Measurements from ENCODE around the gene FSCN2. TPM values are rescaled to one million over a fixed set of nuclear protein-coding genes. Genes with fewer than 3 reads are reported as not detected.
A peak's percentile ranks its signal among the peaks of the same experiment; 100 is the strongest.

The FSCN2 gene, protein sequence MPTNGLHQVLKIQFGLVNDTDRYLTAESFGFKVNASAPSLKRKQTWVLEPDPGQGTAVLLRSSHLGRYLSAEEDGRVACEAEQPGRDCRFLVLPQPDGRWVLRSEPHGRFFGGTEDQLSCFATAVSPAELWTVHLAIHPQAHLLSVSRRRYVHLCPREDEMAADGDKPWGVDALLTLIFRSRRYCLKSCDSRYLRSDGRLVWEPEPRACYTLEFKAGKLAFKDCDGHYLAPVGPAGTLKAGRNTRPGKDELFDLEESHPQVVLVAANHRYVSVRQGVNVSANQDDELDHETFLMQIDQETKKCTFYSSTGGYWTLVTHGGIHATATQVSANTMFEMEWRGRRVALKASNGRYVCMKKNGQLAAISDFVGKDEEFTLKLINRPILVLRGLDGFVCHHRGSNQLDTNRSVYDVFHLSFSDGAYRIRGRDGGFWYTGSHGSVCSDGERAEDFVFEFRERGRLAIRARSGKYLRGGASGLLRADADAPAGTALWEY
- 0.74 TPM for total RNA-seq
- polyA plus RNA-seq, result under 1 TPM in 1 of 4 donors, not detected in 3; 0.17 TPM

DNA sequence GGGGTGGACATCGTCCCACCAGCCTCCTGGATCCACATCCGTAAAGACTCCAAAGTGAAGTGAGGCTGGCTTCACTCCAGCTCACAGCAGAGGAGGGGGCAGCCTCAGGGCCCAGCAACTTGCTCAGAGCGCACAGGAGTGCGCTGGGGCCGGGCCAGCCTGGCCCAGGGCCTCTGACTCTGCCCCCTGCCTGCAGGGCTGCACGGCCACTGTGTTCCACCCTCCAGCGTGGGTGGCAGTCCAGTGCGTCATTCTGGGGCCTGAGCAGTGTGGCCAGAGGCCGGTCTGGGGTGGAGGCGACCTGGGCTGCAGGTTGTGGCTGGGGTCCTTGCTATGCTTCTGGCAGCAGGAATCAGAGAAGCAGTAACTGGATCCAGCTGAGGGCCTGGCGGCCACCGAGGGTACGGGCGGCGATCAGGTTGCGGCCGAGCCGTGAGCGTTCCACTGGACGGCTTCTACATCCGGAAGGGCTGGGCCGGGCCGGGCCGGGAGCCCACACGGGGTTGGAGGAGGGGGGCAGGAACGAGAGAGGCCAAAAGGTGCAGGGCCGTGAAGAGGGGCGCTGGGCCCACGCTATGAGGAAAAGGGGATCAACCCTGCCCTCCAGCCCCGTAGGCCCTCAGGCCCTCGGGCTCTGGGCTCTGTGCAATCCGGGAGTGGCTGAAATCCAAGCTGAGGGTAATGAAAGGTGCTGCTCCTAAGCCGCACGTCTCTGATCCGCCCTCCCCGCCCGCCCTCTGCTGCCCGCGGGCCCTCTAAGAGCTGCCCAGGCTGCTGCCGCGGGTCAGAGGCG, at the start of gene FSCN2:
Gene FSCN2 (plus strand): TSS at position 787 of the 793 bp plus-strand sequence. CDS start 155 bp downstream, outside the sequence.
- Histone ChIP-seq H3K27ac (ENCODE audit: insufficient read depth, low read length, poor library complexity, severe bottlenecking) (no peak within 1 kb of the TSS), H3K9me3 (ENCODE audit: control insufficient read depth in 2 of 2, low read length in 2 of 2) (no peaks in the 10 kb centered on the region), H3K36me3 (ENCODE audit: control insufficient read depth, insufficient read depth, low read length) (no peaks in the 10 kb centered on the region), H3K4me3 (ENCODE audit: low read depth, low read length) (no peak within 1 kb of the TSS), H3K4me1 (ENCODE audit: control insufficient read depth, insufficient read depth, low read length, poor library complexity, severe bottlenecking) (no peaks in the 10 kb centered on the region), H3K27me3 (ENCODE audit: control insufficient read depth, insufficient read depth, low read length) (no peaks in the 10 kb centered on the region)
- H3K27me3 Mint-ChIP-seq, result peaks cover 11% of the 10 kb centered on the region
- ATAC-seq (ENCODE audit: low read depth in 2 of 2) (no peak), DNase-seq (no peak)
- H3K9me3 Mint-ChIP-seq, result no peaks in the 10 kb centered on the region
- no peak within 1 kb of the TSS for H3K27ac Mint-ChIP-seq
- H3K4me3 Mint-ChIP-seq, result no peak within 1 kb of the TSS
- H3K4me1 Mint-ChIP-seq, result no peaks in the 10 kb centered on the region
- H3K36me3 Mint-ChIP-seq, result no peaks in the 10 kb centered on the region

DNA sequence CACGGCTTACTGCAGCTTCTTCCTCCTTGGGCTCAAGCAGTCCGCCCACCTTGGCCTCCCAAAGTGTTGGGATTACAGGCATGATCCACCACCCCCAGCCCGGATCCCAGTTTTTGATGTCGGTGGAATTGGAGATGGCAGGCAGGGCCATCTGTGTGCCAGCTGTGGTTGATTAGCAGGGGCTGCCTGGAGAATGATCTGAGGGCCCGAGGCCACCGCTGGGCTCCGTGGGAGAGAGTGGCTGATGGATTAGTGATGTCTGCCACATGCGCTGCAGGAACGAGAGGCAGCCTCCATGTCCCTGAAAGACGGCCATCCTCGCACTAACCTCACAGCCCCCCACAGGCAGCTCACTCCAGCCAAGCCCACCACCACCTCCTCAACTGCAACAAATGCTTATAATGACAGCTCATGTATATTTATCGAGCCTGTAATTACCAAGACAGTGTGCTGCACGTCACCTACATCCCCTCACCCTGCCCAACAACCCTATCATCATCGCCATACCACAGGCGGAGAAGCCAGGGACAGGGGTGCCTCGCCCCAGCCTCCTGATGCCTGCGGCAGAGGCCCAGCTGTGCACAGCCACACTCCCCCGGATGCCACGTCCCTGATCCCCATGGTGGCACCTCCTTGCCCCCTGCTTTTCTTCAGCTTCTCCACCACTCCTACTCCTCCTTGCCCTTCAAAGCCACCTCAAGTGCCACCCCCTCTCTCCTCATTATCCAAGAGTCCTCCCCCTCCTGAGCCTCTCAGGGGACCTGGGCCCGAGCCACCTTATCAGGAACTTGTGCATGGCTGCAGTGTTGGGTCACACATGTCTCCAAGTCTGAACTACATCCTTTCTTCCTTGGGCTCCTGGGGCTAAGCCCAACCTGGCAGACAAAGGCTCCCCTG, 48.8 kb upstream of the FSCN2 start:
- H3K27me3 Mint-ChIP-seq, result peaks cover 27% of the 10 kb centered on the region
- no peaks in the 10 kb centered on the region for H3K36me3 Mint-ChIP-seq
- no peak for DNase-seq
- ATAC-seq (ENCODE audit: low read depth in 2 of 2), result no peak
- H3K9me3 ChIP-seq (ENCODE audit: control insufficient read depth in 2 of 2, low read length in 2 of 2), result no peaks in the 10 kb centered on the region
- peaks cover 4% of the 10 kb centered on the region for H3K27me3 ChIP-seq (ENCODE audit: control insufficient read depth, insufficient read depth, low read length)
- peaks cover 0 to 2% (median 0%) of the 10 kb centered on the region in 7 donors for H3K9me3 Mint-ChIP-seq
- peaks cover 21% of the 10 kb centered on the region for H3K4me1 ChIP-seq (ENCODE audit: control insufficient read depth, insufficient read depth, low read length, poor library complexity, severe bottlenecking)
- H3K36me3 ChIP-seq (ENCODE audit: control insufficient read depth, insufficient read depth, low read length), result no peaks in the 10 kb centered on the region
- H3K27ac Mint-ChIP-seq, result no peak overlapping the region
- H3K4me1 Mint-ChIP-seq, result peaks cover 0 to 18% (median 6%) of the 10 kb centered on the region in 4 donors
- H3K27ac ChIP-seq (ENCODE audit: insufficient read depth, low read length, poor library complexity, severe bottlenecking), result no peak overlapping the region
- no peak overlapping the region for H3K4me3 ChIP-seq (ENCODE audit: low read depth, low read length)
- no peak overlapping the region for H3K4me3 Mint-ChIP-seq

DNA sequence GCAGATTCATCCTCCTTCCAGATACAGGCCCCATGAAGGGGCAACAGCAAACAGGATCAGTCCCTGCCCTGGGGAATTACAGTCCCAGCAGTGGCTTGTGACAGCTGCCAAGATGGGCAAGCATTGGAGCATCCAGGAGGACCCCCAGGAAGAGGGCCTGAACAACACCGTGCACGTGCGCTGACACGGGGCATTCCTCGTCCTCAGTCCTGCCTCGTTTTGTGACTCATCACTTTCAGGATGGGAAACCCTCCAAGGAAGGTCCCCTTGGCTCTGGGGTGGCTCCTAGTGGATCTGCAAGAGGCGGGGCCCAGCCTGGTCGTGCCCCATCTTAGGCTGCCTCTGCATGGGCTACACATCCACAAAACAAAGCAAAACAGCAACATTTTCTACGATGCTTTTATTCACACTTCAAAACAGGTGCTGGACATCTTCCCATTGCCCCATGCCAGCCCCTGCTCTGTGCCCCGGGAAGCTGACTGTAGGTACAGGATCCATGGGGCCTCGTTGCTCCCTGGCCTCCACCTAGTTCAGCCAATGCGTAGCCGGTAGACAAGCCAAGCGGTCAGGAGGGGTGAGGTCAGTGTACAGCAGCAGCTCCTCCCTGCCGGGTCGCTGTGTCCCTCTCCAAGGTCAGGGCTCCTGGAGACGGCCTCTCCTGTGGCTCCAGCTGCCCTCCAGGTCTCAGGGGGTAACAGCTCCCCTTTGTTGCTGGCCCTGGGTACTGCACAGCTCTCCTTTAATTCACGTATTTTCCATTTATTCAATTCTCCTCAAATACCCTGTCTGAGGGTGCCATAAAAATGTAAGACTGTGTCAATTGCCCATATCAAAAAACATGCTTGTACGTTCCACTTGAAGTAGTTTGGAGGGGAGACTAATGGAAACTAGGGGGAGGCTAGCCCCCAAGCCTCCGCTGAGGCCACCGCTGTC, 47.8 kb upstream of the FSCN2 start:
- Histone ChIP-seq H3K4me1 (ENCODE audit: control insufficient read depth, insufficient read depth, low read length, poor library complexity, severe bottlenecking) (peaks cover 26% of the 10 kb centered on the region), H3K9me3 (ENCODE audit: control insufficient read depth in 2 of 2, low read length in 2 of 2) (no peaks in the 10 kb centered on the region), H3K4me3 (ENCODE audit: low read depth, low read length) (no peak overlapping the region), H3K27ac (ENCODE audit: insufficient read depth, low read length, poor library complexity, severe bottlenecking) (no peak overlapping the region), H3K36me3 (ENCODE audit: control insufficient read depth, insufficient read depth, low read length) (no peaks in the 10 kb centered on the region), H3K27me3 (ENCODE audit: control insufficient read depth, insufficient read depth, low read length) (peaks cover 4% of the 10 kb centered on the region)
- Mint-ChIP-seq H3K27me3 (peaks cover 27% of the 10 kb centered on the region), H3K27ac (no peak overlapping the region), H3K4me3 (peak overlapping the region in 3 of 4 donors; percentile 13 to 26 (median 21)), H3K36me3 (no peaks in the 10 kb centered on the region), H3K9me3 (peaks cover 0 to 2% (median 0%) of the 10 kb centered on the region in 7 donors), H3K4me1 (peaks cover 0 to 18% (median 6%) of the 10 kb centered on the region in 4 donors)
- ATAC-seq (ENCODE audit: low read depth in 2 of 2), result no peak
- DNase-seq, result no peak

DNA sequence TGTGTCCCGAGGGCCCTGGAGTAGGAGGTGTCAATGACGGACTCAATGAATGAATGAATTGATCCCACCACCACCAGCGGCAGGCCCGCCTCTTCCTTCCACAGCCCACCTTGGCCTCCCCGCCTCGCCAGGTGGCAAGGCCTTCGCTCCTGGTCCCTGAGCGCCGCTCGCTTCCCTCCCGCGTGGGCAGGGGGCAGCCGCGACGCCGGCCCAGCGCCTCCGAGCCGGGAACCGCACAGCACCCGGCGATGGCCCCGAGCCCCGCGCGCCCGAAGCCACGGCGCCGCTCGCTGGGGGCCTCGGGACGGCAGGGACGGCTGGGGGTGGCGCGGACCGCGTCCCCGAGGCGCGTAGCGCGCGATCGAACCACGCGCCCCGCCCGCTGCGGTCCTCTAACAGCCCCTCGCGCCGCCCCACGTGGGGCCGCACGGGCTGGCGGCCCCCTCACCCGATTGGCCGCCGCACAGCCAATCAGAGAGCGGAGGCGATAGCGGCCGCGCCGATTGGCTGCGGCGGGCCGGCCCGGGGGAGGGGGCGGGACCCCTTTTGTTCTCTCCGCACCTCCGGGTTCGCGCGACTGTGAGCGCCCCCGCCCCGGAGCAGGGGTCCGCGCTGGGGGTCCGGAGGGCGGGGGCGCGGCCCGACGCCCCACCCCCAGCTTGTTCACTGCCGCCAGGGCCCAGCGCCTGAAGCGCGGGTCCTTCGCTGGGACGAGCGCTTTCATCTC, 46.9 kb upstream of the FSCN2 start:
- no peaks in the 10 kb centered on the region for H3K9me3 ChIP-seq (ENCODE audit: control insufficient read depth in 2 of 2, low read length in 2 of 2)
- Mint-ChIP-seq H3K4me1 (peaks cover 0 to 18% (median 6%) of the 10 kb centered on the region in 4 donors), H3K36me3 (no peaks in the 10 kb centered on the region), H3K27ac (no peak overlapping the region), H3K27me3 (peaks cover 27% of the 10 kb centered on the region), H3K4me3 (peak overlapping the region; percentile 21 to 78 (median 72)), H3K9me3 (no peaks in the 10 kb centered on the region)
- DNase-seq, result peak; percentile 49 to 67 (median 51)
- peak; percentile 23 to 25 for ATAC-seq (ENCODE audit: low read depth in 2 of 2)
- no peak overlapping the region for H3K4me3 ChIP-seq (ENCODE audit: low read depth, low read length)
- H3K27ac ChIP-seq (ENCODE audit: insufficient read depth, low read length, poor library complexity, severe bottlenecking), result no peak overlapping the region
- peaks cover 26% of the 10 kb centered on the region for H3K4me1 ChIP-seq (ENCODE audit: control insufficient read depth, insufficient read depth, low read length, poor library complexity, severe bottlenecking)
- H3K27me3 ChIP-seq (ENCODE audit: control insufficient read depth, insufficient read depth, low read length), result peaks cover 4% of the 10 kb centered on the region
- no peaks in the 10 kb centered on the region for H3K36me3 ChIP-seq (ENCODE audit: control insufficient read depth, insufficient read depth, low read length)

DNA sequence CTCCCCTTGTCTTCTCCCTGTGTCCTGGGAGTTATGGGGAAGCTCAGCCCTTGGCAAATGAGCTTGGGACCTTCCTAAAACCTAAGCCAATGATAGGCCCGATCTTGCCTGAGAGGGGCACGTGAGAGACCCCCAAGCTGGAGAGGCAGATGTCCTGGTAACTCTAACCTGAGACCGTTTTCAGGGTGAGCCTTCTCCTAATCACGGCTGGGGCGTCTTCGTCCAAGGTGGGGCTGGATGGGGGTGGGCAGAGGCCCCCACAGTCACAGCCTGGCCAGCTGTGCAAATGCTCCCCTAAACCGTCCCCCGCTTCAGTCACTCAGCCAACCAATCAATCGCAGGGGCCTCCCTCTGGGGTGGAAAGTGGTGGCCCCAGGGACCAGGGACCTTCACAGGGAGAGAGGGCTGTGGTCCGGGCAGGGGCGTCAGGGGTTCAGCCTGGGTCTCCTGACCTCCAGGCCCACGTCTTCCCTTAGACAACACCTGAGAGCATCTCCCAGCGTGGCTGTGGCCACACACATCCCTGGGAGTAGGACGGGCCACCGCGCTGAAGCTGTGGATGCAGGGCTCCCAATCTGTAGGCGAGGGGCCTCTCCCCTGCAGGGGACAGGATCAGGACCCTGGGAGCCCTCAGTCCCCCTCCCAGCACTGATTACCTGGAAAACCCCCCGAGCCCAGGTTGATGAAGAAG, 46.2 kb upstream of the FSCN2 start:
- peaks cover 0 to 18% (median 6%) of the 10 kb centered on the region in 4 donors for H3K4me1 Mint-ChIP-seq
- H3K36me3 Mint-ChIP-seq, result no peaks in the 10 kb centered on the region
- H3K9me3 ChIP-seq (ENCODE audit: control insufficient read depth in 2 of 2, low read length in 2 of 2), result no peaks in the 10 kb centered on the region
- H3K27ac Mint-ChIP-seq, result peak overlapping the region in 1 of 3 donors; percentile 71
- no peaks in the 10 kb centered on the region for H3K9me3 Mint-ChIP-seq
- no peak overlapping the region for H3K4me3 ChIP-seq (ENCODE audit: low read depth, low read length)
- peaks cover 26% of the 10 kb centered on the region for H3K4me1 ChIP-seq (ENCODE audit: control insufficient read depth, insufficient read depth, low read length, poor library complexity, severe bottlenecking)
- DNase-seq (no peak), ATAC-seq (ENCODE audit: low read depth in 2 of 2) (no peak)
- H3K27ac ChIP-seq (ENCODE audit: insufficient read depth, low read length, poor library complexity, severe bottlenecking), result no peak overlapping the region
- H3K27me3 ChIP-seq (ENCODE audit: control insufficient read depth, insufficient read depth, low read length), result peaks cover 4% of the 10 kb centered on the region
- H3K4me3 Mint-ChIP-seq, result peak overlapping the region; percentile 4 to 78 (median 72)
- no peaks in the 10 kb centered on the region for H3K36me3 ChIP-seq (ENCODE audit: control insufficient read depth, insufficient read depth, low read length)
- H3K27me3 Mint-ChIP-seq, result peaks cover 26% of the 10 kb centered on the region

DNA sequence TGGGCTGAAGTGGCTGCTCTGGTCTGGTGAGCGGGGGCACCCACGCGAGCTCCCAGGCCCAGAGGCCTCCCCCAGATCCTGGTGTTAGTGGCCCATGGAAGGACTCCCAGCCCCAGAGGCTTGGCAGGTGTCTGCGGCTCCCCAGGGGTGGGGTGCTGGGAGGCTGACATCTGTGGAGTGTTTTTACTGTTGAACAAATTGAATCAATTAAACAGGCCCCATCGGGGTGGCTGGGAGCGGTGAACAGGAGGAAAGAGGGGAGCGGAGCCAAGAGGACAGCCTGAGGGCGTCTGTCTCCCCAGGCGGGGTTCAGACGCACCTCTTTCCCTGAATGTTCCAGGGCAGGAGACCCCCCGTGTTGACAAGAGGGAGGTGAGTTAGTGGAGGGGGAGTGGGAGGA, 45.5 kb upstream of the FSCN2 start:
- Mint-ChIP-seq H3K9me3 (no peaks in the 10 kb centered on the region), H3K4me1 (peaks cover 0 to 18% (median 6%) of the 10 kb centered on the region in 4 donors), H3K27me3 (peaks cover 23% of the 10 kb centered on the region), H3K4me3 (peak overlapping the region in 3 of 4 donors; percentile 54 to 81 (median 58)), H3K27ac (no peak overlapping the region), H3K36me3 (no peaks in the 10 kb centered on the region)
- H3K27me3 ChIP-seq (ENCODE audit: control insufficient read depth, insufficient read depth, low read length), result peaks cover 4% of the 10 kb centered on the region
- DNase-seq, result no peak
- H3K36me3 ChIP-seq (ENCODE audit: control insufficient read depth, insufficient read depth, low read length), result no peaks in the 10 kb centered on the region
- peaks cover 30% of the 10 kb centered on the region for H3K4me1 ChIP-seq (ENCODE audit: control insufficient read depth, insufficient read depth, low read length, poor library complexity, severe bottlenecking)
- H3K9me3 ChIP-seq (ENCODE audit: control insufficient read depth in 2 of 2, low read length in 2 of 2), result no peaks in the 10 kb centered on the region
- no peak overlapping the region for H3K4me3 ChIP-seq (ENCODE audit: low read depth, low read length)
- no peak overlapping the region for H3K27ac ChIP-seq (ENCODE audit: insufficient read depth, low read length, poor library complexity, severe bottlenecking)
- no peak for ATAC-seq (ENCODE audit: low read depth in 2 of 2)
